A673 (cell line): Measurements from ENCODE around the gene NDUFB4.

Experiments
- EZH2 ChIP-seq: fragments of 200-600 bp; sonication (generic); IDR thresholded peaks from 2 replicates; pipeline ENCODE4 v1.6.1; 2017; ENCODE audit warnings: borderline replicate concordance, low read depth, mild to moderate bottlenecking, mixed read lengths, antibody characterized with exemption, low read length; ENCODE audit not compliant: poor library complexity, severe bottlenecking
- TF ChIP-seq, protein P1 (sequence below): fragments of 300-800, 200-600 bp; sonication (generic); conservative IDR thresholded peaks from 2 replicates; pipeline ENCODE4 v1.5.1; 2017; ENCODE audit warnings: low read depth, mild to moderate bottlenecking, antibody characterized with exemption, low read length, moderate library complexity, mixed read lengths

DNA sequence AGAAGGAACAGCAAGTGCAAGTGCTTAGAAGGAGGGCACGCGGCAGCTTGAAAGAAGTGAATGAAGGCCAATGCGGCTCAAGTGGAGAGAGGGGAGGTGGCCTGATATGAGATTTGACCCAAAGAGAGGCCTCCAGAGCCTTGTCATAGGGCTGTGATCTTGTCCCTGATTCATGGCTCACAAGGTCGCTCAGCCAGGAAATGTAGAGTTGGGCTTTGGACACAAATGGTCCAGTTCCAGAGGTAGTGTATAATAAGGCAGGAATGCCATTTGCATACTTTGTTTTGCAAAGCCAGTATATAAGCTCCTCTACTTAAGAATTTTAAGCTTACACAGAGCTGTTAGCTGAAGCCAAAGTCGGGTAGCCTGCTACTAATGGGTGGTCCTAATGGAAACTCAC lies 52.2 kb downstream of the NDUFB4 start:
- TF ChIP-seq, protein P1, sequence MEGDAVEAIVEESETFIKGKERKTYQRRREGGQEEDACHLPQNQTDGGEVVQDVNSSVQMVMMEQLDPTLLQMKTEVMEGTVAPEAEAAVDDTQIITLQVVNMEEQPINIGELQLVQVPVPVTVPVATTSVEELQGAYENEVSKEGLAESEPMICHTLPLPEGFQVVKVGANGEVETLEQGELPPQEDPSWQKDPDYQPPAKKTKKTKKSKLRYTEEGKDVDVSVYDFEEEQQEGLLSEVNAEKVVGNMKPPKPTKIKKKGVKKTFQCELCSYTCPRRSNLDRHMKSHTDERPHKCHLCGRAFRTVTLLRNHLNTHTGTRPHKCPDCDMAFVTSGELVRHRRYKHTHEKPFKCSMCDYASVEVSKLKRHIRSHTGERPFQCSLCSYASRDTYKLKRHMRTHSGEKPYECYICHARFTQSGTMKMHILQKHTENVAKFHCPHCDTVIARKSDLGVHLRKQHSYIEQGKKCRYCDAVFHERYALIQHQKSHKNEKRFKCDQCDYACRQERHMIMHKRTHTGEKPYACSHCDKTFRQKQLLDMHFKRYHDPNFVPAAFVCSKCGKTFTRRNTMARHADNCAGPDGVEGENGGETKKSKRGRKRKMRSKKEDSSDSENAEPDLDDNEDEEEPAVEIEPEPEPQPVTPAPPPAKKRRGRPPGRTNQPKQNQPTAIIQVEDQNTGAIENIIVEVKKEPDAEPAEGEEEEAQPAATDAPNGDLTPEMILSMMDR, result no peak
- TF ChIP-seq EZH2, result no peak
